GM21367 (cell line): ENCODE measurements around the gene CCDC92B.
"Not testable (repeated sequence)": the region's sequence is repeated elsewhere in the genome, so short reads cannot be mapped to it uniquely, and the experiment has no call there.

ENCODE experiments used
- ATAC-seq: cut with Tn5 transposase; IDR thresholded peaks from one replicate; pipeline ENCODE4 v1.9.1; 2021; ENCODE audit not compliant: unreplicated experiment

The CCDC92B gene

DNA sequence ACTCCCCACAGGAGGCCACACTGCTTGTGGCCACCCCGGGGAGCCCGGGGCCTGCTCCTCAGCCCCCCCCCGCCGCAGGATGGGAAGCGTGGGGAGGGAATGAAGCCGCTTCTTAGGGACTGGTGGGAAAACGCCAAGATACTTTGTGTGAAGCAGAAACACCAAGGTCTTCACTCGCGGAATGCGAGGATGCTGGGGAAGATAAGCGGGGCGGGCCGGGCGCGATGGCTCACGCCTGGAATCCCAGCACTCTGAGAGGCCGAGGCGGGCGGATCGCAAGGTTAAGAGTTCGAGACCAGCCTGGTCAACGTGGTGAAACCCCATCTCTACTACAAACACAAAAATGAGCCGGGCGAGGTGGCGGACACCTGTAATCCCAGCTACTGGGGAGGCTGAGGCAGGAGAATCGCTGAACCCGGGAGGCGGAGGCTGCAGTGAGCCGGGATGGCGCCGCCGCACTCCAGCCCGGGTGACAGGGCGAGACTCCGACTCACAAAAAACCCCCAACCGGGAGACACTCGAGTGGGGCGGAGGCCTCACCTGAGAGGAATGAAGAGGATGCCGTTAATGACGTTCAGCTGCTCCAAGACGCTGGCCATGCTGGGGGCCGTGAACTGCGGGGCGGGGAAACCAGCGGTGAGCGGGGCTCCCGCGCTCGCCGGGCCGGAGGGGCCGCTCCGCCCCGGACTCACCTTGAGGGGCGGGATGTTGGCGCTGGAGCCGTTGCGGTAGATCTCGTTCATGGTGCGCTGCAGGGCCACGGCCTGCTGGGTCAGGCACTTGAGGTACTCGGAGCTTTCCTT, 58.2 kb downstream of the CCDC92B start:
- no peak for ATAC-seq

DNA sequence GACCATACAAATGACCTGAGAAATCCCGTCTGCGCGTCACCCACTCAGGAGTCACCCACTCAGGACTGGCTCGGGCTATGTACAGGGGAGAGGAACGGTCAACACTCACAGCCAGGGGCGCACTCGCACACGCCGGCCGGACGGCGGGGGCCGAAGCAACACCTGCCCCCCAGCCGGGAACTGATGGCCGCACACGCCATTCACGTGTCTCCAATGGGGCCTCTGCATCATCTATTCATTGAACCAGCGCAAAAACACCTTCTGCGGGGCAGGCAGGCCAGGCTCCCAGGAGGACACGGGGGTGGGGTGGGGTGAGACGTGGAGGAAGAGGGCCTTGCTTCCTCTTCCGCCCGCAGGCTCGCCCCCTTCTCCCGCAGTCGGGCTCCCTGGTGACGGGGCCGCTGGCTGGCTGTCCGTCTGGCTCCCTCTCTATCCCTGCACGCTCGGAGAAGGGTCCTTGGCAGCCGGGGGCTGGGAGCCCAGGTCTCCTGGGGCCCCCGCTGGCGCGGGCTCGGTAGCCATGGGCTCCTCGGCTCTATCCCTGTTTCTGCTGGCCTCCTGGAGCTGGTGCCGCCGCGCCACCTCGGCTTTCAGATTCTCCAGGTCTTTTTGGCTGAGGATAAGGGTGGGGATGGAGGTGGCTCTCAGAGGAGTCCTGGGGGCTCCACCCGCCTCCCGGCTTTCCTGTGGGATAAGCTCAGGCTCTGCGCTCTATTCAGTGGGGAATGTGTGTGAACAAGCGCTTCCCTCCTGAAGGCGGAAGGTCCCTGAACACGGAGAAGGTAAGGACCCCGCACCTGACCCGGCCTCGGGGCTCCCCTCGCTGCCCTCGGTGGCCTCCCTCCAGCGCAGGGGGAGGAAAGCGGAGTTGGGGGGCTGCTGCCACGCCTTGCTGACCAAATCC, 59.0 kb downstream of the CCDC92B start:
- ATAC-seq: no peak

DNA sequence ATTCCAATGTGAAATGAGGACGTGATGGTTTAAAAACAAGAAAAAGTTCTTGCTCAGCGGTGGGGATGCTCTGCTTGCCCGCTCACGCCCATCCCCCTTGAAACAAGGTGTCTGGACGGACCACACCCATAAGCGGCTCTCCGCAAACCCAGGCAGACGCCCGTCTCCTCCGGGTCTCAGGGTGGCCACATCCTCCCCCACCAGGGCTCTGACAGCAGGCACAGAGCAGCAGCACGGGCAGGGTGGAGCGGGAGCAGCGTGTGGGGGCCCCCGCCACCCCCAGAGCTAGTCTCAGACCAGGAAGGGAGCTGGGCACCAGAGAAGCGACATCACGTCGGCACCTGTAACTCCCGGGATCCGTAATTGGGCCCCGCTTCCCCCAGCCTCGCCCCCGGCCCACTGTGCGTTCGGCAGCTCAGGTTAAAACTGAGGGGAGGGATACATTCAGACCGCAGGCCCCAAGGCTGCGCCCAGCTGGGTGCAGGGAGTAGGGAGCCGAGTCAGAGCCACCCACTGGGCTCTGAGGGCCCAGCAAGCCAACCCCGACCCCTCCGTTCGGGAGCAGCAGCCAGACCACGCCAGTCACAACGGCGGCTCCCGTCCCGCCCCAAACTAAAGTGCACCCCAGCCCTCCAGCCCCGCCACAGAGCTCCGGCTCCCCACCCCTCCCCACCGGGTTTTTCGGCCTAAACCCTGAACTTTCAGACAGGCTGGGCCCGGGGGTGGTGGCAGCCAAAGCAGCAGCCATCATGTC, 59.9 kb downstream of the CCDC92B start:
- no peak for ATAC-seq

- no peak for ATAC-seq
Measured at GRCh38 chr17:2688351-2689342, 60.8 kb downstream of the CCDC92B start.

GRCh38 chr17:2687074-2687418, 62.4 kb downstream of the CCDC92B start:
- ATAC-seq: no peak

GRCh38 chr17:2685696-2686095, 63.8 kb downstream of the CCDC92B start:
- ATAC-seq: no peak

DNA sequence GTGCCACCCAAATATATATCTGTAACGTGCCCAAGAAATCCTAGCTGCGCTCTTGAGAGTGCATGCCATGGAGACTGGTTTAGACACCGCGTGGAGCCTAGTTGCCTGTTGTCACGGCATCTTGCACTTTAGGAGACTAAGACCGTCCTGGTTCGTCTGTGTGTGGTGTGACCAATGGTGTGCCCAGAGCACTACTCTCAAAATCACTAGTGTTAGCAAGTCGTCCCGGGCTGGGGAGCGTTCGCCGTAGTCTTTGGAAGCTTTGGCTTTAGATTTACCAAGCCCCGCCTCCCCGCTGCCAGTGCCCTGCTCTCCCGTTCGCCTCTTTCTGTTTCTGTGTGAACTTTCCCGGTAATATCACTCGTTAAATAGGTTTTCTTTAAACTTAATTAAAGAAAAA, 64.9 kb downstream of the CCDC92B start:
- no peak for ATAC-seq

DNA sequence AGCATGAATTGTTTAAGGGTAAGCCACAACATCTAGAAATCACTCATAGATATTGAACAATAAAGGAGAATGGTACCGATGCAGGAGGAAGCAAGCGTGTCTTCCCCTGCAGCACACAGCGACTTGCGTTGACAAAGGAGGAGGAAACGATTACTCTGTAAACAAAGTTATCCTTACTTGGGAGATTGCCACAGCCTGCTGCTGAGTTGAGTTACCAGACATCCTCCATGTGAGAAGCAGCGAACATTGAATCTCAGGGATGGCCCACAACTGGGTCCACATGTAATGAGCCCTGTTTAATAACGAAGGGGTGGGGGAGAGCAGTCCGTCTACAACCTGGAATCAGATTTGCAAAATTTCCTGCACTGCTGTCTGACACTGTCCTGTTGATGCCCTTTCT, 65.5 kb downstream of the CCDC92B start:
- no peak for ATAC-seq

DNA sequence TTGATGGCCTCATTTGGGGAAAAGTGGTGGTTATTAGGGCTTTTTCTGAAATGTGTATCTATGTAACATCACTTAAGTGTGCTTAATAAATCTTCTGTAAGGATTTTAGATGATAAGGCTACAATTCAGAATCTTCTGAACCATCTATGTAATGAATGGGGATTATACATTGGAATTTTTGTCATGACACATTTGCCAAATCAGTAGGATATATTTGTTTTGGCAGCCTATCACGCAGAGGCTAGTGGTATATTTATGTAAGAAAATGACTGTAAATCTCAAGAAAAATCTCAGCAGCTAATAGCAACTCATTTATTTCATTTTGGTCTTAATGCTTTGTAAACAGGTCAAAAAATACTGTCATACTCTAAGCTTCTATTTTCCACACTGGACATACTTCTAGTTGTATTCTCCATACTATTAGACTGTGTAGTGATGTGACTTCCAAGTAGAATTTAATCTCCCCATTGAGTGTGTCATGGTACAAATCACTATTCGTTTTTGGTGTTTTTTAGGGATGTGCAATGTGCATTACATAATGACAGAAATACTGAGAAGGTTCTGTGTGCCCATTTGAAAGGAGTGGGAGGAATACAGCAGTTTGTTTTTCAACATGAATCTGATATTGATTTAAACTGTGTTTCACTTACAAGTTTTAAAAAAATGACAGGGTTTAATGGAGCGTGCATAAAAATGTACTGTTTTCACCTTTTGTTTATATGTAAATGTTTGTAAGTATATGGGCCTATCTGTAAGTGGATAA, 67.1 kb downstream of the CCDC92B start:
- no peak for ATAC-seq

DNA sequence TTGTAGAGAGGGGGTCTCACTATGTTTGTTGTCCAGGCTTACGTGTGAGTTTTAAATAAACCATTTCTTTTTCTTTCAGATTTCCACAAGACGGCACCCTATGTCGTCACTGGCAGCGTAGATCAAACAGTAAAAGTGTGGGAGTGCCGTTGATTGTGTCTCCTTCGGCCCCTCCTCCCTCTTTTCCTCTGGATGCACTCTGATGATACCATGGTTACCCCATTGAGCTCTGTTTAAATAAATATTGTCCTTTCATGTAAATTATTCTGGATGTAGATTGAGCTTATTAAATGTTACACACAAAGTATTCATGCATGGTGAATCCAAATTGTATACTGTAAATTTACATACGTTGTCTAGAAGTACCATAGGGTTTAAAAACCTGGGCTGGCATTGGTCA, 67.8 kb downstream of the CCDC92B start:
- ATAC-seq: no peak

GRCh38 chr17:2680961-2681360, 68.5 kb downstream of the CCDC92B start:
- no peak for ATAC-seq

DNA sequence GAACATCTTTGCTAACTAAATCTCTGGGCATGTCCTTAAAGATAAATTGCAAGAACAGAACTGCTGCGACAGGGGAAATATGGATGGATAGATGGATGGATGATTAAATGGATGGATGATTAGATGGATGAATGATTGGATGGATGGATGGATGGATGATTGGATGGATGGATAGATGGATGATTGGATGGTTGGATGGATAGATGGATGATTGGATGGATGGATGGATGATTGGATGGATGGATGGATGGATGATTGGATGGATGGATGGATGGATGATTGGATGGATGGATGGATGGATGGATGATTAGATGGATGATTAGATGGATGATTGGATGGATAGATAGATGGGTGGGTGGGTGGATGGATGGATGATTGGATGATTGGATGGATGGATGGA, 70.2 kb downstream of the CCDC92B start:
- ATAC-seq: not testable (repeated sequence)
